ENCODE measurements around the gene OTUD5. TPM values are rescaled to one million over a fixed set of nuclear protein-coding genes. Genes with fewer than 3 reads are reported as not detected.

OTUD5 gene
- total RNA-seq, 1 experiment from 2014 or later = 59.5 TPM

GRCh38 chrX:49002091-49002935 is 44.9 kb upstream of the OTUD5 start, which contains the start of gene GRIPAP1:
Gene GRIPAP1, minus strand, starts transcription at chrX:49002264. Its CDS starts 35 bp downstream, at chrX:49002229.
- Histone ChIP-seq H3K27me3 (ENCODE audit: control insufficient read depth, insufficient read depth, low read length) (no peaks in the 10 kb centered on the region), H3K4me3 (ENCODE audit: low read depth in 2 of 2, low read length in 2 of 2) (peak within 1 kb of the TSS; percentile 94 to 99), H3K36me3 (ENCODE audit: control insufficient read depth, insufficient read depth, low read length) (no peaks in the 10 kb centered on the region), H3K9me3 (ENCODE audit: control insufficient read depth, insufficient read depth, low read depth, low read length) (no peaks in the 10 kb centered on the region), H3K27ac (ENCODE audit: low read length) (peak within 1 kb of the TSS; percentile 96), H3K4me1 (ENCODE audit: control insufficient read depth, insufficient read depth, low read length) (0 out of 2 replicates have a peak, but pooled peaks cover 3% of the 10 kb centered on the region)
- ChIA-PET CTCF (no interaction called here), POLR2A (interaction anchor here (0.5 to 1.0 kb wide), 4 partner anchors 30 to 81 kb away, joined by 3 to 15 read pairs (median 5); partner anchors contain the start of gene KCND1)
- ATAC-seq = peak; percentile 90
- peak; percentile 67 for DNase-seq (ENCODE audit: low read depth, low spot score)
- no TSS peak for BruUV-seq (replicated peaks)
- no peak for TF ChIP-seq CTCF (IDR thresholded peaks at IDR 0.05)
- TF ChIP-seq POLR2AphosphoS5 (IDR thresholded peaks at IDR 0.05; ENCODE audit: low read depth, low read length) = peak; percentile 48; the same call in 1 of the 2 replicates
- peak; percentile 76 for TF ChIP-seq TCF7L2 (IDR thresholded peaks at IDR 0.05; ENCODE audit: low read depth, low read length)
- TF ChIP-seq, protein P1, sequence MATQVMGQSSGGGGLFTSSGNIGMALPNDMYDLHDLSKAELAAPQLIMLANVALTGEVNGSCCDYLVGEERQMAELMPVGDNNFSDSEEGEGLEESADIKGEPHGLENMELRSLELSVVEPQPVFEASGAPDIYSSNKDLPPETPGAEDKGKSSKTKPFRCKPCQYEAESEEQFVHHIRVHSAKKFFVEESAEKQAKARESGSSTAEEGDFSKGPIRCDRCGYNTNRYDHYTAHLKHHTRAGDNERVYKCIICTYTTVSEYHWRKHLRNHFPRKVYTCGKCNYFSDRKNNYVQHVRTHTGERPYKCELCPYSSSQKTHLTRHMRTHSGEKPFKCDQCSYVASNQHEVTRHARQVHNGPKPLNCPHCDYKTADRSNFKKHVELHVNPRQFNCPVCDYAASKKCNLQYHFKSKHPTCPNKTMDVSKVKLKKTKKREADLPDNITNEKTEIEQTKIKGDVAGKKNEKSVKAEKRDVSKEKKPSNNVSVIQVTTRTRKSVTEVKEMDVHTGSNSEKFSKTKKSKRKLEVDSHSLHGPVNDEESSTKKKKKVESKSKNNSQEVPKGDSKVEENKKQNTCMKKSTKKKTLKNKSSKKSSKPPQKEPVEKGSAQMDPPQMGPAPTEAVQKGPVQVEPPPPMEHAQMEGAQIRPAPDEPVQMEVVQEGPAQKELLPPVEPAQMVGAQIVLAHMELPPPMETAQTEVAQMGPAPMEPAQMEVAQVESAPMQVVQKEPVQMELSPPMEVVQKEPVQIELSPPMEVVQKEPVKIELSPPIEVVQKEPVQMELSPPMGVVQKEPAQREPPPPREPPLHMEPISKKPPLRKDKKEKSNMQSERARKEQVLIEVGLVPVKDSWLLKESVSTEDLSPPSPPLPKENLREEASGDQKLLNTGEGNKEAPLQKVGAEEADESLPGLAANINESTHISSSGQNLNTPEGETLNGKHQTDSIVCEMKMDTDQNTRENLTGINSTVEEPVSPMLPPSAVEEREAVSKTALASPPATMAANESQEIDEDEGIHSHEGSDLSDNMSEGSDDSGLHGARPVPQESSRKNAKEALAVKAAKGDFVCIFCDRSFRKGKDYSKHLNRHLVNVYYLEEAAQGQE (IDR thresholded peaks at IDR 0.05; ENCODE audit: insufficient read depth in 1 of 2, low read depth in 2 of 2, low read length in 1 of 2) = no peak
- no peak for TF ChIP-seq SIN3A (IDR thresholded peaks at IDR 0.05; ENCODE audit: borderline replicate concordance, insufficient read depth, low read depth, low read length)
- in situ Hi-C loops (cut with HindIII; ENCODE audit: low pct_unique_long_range_greater_than_20kb, low sequenced_read_pairs) (no loop called here), intact Hi-C loops (cut with micrococcal nuclease; ENCODE audit: unreplicated experiment) (no loop called here)

DNA sequence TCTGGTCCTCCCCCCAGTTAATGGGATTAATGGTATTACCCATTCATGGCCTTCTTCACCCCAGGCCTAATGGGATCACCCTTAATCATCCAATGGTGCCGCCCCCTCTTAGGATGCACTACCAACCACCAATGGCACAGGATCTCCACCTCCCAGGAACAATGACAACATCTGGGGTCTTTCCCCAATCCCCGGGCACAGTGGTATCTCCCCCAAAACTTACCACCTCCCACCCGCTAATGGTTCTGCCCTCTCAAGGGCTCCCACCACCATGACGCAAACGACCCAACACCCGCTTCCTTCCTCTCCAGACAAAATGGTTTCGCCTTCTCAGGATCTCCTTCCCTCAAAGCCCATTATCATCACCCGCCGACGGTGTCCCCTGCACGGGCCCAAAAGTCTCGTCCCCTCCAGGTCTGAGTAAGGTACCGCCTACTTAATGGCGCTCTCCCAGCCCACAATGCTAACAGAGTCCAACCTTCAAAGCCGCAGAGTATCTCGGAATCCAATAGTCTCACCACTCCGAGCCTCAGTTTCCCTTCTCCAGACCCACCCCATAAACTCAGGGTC is 44.2 kb upstream of the OTUD5 start:
- intact Hi-C loops (cut with micrococcal nuclease; ENCODE audit: unreplicated experiment) = no loop called here
- peak; percentile 59 for ATAC-seq
- TSS peak; percentile 81 for BruUV-seq (replicated peaks)

More for the DNA sequence above, 44.2 kb upstream of the OTUD5 start:
- Histone ChIP-seq H3K9me3 (ENCODE audit: control insufficient read depth, insufficient read depth, low read depth, low read length) (no peaks in the 10 kb centered on the region), H3K4me3 (ENCODE audit: low read depth in 2 of 2, low read length in 2 of 2) (peak overlapping the region; percentile 94 to 99), H3K36me3 (ENCODE audit: control insufficient read depth, insufficient read depth, low read length) (no peaks in the 10 kb centered on the region; the same call in 1 of the 2 replicates), H3K27ac (ENCODE audit: low read length) (peak overlapping the region; percentile 96), H3K4me1 (ENCODE audit: control insufficient read depth, insufficient read depth, low read length) (0 out of 2 replicates have a peak, but pooled peaks cover 3% of the 10 kb centered on the region), H3K27me3 (ENCODE audit: control insufficient read depth, insufficient read depth, low read length) (no peaks in the 10 kb centered on the region)
- no peak for DNase-seq (ENCODE audit: low read depth, low spot score)
- ChIA-PET POLR2A (interaction anchor here (1.0 kb wide), 1 partner anchor 30 kb away, joined by 3 read pairs; the partner anchor contains the start of gene KCND1), CTCF (no interaction called here)
- in situ Hi-C loops (cut with HindIII; ENCODE audit: low pct_unique_long_range_greater_than_20kb, low sequenced_read_pairs) = no loop called here
- no peak for TF ChIP-seq TCF7L2 (IDR thresholded peaks at IDR 0.05; ENCODE audit: low read depth, low read length)
- no peak for TF ChIP-seq SIN3A (IDR thresholded peaks at IDR 0.05; ENCODE audit: borderline replicate concordance, insufficient read depth, low read depth, low read length)
- TF ChIP-seq, protein P1 (IDR thresholded peaks at IDR 0.05; ENCODE audit: insufficient read depth in 1 of 2, low read depth in 2 of 2, low read length in 1 of 2) = no peak
- no peak for TF ChIP-seq POLR2AphosphoS5 (IDR thresholded peaks at IDR 0.05; ENCODE audit: low read depth, low read length)
- no peak for TF ChIP-seq CTCF (IDR thresholded peaks at IDR 0.05)

Data from Panc1 (cell line).